22Rv1 (cell line): Measurements from ENCODE around the gene MAN2B2.

ENCODE experiments used
- H3K27ac ChIP-seq: fragments of 450-650 bp; 2 replicates; pipeline ENCODE4 v1.5.1; 2017
- ZFX ChIP-seq: fragments of 450-650 bp; IDR thresholded peaks from 2 replicates; pipeline ENCODE4 v1.6.1; 2017; ENCODE audit warnings: antibody characterized with exemption, borderline replicate concordance
- TF ChIP-seq, protein P1 (sequence below): fragments of 450-650 bp; IDR thresholded peaks from 2 replicates; pipeline ENCODE4 v1.5.1; 2017; ENCODE audit warnings: mild to moderate bottlenecking

Gene MAN2B2

DNA sequence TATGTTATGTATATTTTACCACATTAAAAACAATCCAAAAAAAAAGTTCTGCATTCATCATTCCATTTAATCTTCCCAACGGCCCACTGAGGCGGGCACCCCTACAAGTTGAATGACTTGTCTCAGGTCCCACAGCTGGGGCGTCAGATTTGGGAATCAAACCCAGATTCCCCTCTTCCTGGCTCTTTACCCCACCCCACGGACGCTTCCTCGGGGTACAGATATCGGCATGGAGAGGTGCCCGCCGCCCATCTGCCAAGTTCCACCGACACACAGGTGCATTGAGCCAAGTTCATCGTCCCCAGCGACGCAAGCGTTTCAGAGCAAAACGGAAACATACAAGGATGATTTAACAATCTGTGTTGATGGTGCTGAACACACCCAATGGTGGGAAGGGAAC lies 36.9 kb upstream of the MAN2B2 start:
- no peak for TF ChIP-seq ZFX
- TF ChIP-seq, protein P1, sequence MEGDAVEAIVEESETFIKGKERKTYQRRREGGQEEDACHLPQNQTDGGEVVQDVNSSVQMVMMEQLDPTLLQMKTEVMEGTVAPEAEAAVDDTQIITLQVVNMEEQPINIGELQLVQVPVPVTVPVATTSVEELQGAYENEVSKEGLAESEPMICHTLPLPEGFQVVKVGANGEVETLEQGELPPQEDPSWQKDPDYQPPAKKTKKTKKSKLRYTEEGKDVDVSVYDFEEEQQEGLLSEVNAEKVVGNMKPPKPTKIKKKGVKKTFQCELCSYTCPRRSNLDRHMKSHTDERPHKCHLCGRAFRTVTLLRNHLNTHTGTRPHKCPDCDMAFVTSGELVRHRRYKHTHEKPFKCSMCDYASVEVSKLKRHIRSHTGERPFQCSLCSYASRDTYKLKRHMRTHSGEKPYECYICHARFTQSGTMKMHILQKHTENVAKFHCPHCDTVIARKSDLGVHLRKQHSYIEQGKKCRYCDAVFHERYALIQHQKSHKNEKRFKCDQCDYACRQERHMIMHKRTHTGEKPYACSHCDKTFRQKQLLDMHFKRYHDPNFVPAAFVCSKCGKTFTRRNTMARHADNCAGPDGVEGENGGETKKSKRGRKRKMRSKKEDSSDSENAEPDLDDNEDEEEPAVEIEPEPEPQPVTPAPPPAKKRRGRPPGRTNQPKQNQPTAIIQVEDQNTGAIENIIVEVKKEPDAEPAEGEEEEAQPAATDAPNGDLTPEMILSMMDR: no peak
- no peak overlapping the region for H3K27ac ChIP-seq

DNA sequence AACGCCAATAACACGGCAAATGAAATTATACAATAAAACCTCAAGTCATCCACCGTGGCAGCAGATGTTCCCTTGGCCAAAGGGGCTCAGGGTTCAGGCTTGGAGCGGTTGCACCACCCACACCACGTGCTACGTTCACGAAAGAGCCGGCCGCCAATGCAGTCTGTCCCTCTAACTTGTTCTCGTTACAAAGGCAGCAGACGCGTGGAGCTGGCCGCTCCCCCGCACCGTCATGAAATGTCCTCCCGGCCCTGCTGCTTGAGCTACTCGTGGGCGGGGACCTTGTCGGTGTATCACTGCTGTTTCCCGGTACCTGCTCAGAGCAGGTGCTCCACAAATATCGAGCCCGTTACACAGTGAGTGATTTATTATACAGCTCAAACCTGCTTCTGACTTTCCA lies 36.4 kb upstream of the MAN2B2 start:
- no peak overlapping the region for H3K27ac ChIP-seq
- no peak for TF ChIP-seq ZFX
- TF ChIP-seq, protein P1: no peak

- no peak for TF ChIP-seq ZFX
- TF ChIP-seq, protein P1: no peak
- no peak overlapping the region for H3K27ac ChIP-seq
Observed at GRCh38 chr4:6539009-6539764, 35.8 kb upstream of the MAN2B2 start.

- no peak overlapping the region for H3K27ac ChIP-seq
- TF ChIP-seq ZFX: no peak
- TF ChIP-seq, protein P1: no peak
Observed at GRCh38 chr4:6540879-6541278, 34.1 kb upstream of the MAN2B2 start.

GRCh38 chr4:6541789-6542188 lies 33.2 kb upstream of the MAN2B2 start:
- TF ChIP-seq, protein P1: no peak
- no peak for TF ChIP-seq ZFX

GRCh38 chr4:6542951-6543350 lies 32.0 kb upstream of the MAN2B2 start:
- TF ChIP-seq, protein P1: no peak
- no peak for TF ChIP-seq ZFX
- H3K27ac ChIP-seq: no peak overlapping the region

More at GRCh38 chr4:6541789-6542188, 33.2 kb upstream of the MAN2B2 start:
- H3K27ac ChIP-seq: no peak overlapping the region

DNA sequence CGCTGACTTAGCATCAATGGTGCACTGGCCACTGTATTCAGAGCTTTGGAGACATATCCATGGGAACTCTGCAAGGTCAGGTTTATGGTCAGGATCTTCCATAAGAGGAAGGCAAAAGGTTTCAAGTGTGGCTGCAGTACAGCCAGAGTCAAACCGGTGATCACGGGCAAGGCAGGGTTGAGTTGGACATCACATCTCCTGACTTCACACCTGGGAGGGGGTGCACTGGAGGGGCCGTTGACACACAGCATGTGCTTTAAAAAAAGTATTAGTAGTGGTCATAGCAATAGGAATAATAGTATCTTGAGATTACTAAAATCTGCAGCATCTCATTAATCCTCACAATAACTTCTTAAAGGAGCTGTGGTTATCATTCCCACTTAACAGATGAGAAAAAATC lies 28.9 kb upstream of the MAN2B2 start:
- no peak overlapping the region for H3K27ac ChIP-seq
- TF ChIP-seq, protein P1: no peak
- no peak for TF ChIP-seq ZFX
